Renal pelvis (tissue), 12 donors: Measurements from ENCODE around the gene TCTA. TPM values are rescaled to one million over a fixed set of nuclear protein-coding genes. Genes with fewer than 3 reads are reported as not detected.
A peak's percentile ranks its signal among the peaks of the same experiment; 100 is the strongest.
"Not testable (repeated sequence)": the region's sequence is repeated elsewhere in the genome, so short reads cannot be mapped to it uniquely, and the experiment has no call there.

Experiments used
- DNase-seq: peaks from one replicate; pipeline ENCODE4 v3.0.0-alpha.2; 2013
- long read RNA-seq, 16 experiments: transcript quantifications; one replicate each; lab custom pipeline, GENCODE V29; 2026
- polyA plus RNA-seq, 3 donors: library from polyadenylated mRNA; unstranded; fragments of 120-200 nt; gene quantifications; one replicate each; pipeline ENCODE4 v1.2.1, GENCODE V29; 2013; ENCODE audit not compliant: insufficient read length in 3 of 3

The TCTA gene
- 10 to 100 TPM; 32.5 to 40.4 (median 36.1) TPM for polyA plus RNA-seq
- long read RNA-seq, donor 1, transcript TCTA-201 (3 exons, 2,146 nt) = major isoform, 16 of 18 reads
- long read RNA-seq, donor 1, partial matches to known transcripts = 0 of 18 reads
- long read RNA-seq, donor 1, other reads (novel, unspliced or antisense) = 0 of 18 reads
- long read RNA-seq, donor 2, transcript TCTA-201 (3 exons, 2,146 nt) = major isoform, 33 of 46 reads
- long read RNA-seq, donor 2, partial matches to known transcripts = 12 of 46 reads
- long read RNA-seq, donor 2, other reads (novel, unspliced or antisense) = 0 of 46 reads
- long read RNA-seq, donor 3, transcript TCTA-201 (3 exons, 2,146 nt) = major isoform, 20 of 20 reads
- long read RNA-seq, donor 3, partial matches to known transcripts = 0 of 20 reads
- long read RNA-seq, donor 3, other reads (novel, unspliced or antisense) = 0 of 20 reads
- long read RNA-seq, donor 4, transcript TCTA-201 (3 exons, 2,146 nt) = major isoform, 25 of 27 reads
- long read RNA-seq, donor 4, partial matches to known transcripts = 0 of 27 reads
- long read RNA-seq, donor 4, other reads (novel, unspliced or antisense) = 0 of 27 reads
- long read RNA-seq, donor 5, transcript TCTA-201 (3 exons, 2,146 nt) = major isoform, 21 of 22 reads
- long read RNA-seq, donor 5, partial matches to known transcripts = 0 of 22 reads
- long read RNA-seq, donor 5, other reads (novel, unspliced or antisense) = 0 of 22 reads
- long read RNA-seq, donor 6, transcript TCTA-201 (3 exons, 2,146 nt) = major isoform, 21 of 65 reads
- long read RNA-seq, donor 6, partial matches to known transcripts = 28 of 65 reads
- long read RNA-seq, donor 6, other reads (novel, unspliced or antisense) = 15 of 65 reads
- long read RNA-seq, donor 7, transcript TCTA-201 (3 exons, 2,146 nt) = major isoform, 23 of 24 reads
- long read RNA-seq, donor 7, partial matches to known transcripts = 0 of 24 reads
- long read RNA-seq, donor 7, other reads (novel, unspliced or antisense) = 0 of 24 reads
- long read RNA-seq, donor 8, transcript TCTA-201 (3 exons, 2,146 nt) = major isoform, 7 of 16 reads
- long read RNA-seq, donor 8, partial matches to known transcripts = 8 of 16 reads
- long read RNA-seq, donor 8, other reads (novel, unspliced or antisense) = 0 of 16 reads
- long read RNA-seq, donor 9, transcript TCTA-201 (3 exons, 2,146 nt) = major isoform, 30 of 37 reads
- long read RNA-seq, donor 9, partial matches to known transcripts = 6 of 37 reads
- long read RNA-seq, donor 9, other reads (novel, unspliced or antisense) = 0 of 37 reads
- long read RNA-seq, donor 10, transcript TCTA-201 (3 exons, 2,146 nt) = major isoform, 25 of 25 reads
- long read RNA-seq, donor 10, partial matches to known transcripts = 0 of 25 reads
- long read RNA-seq, donor 10, other reads (novel, unspliced or antisense) = 0 of 25 reads
- long read RNA-seq, donor 11, transcript TCTA-201 (3 exons, 2,146 nt) = major isoform, 16 of 16 reads
- long read RNA-seq, donor 11, partial matches to known transcripts = 0 of 16 reads
- long read RNA-seq, donor 11, other reads (novel, unspliced or antisense) = 0 of 16 reads
- long read RNA-seq, donor 12, transcript TCTA-201 (3 exons, 2,146 nt) = major isoform, 36 of 37 reads
- long read RNA-seq, donor 12, partial matches to known transcripts = 0 of 37 reads
- long read RNA-seq, donor 12, other reads (novel, unspliced or antisense) = 0 of 37 reads
- long read RNA-seq, donor 13, transcript TCTA-201 (3 exons, 2,146 nt) = major isoform, 6 of 10 reads
- long read RNA-seq, donor 13, partial matches to known transcripts = 0 of 10 reads
- long read RNA-seq, donor 13, other reads (novel, unspliced or antisense) = 0 of 10 reads
- long read RNA-seq, donor 14 = 0 reads
- long read RNA-seq, donor 15, transcript TCTA-201 (3 exons, 2,146 nt) = major isoform, 23 of 38 reads
- long read RNA-seq, donor 15, partial matches to known transcripts = 14 of 38 reads
- long read RNA-seq, donor 15, other reads (novel, unspliced or antisense) = 0 of 38 reads
- long read RNA-seq, donor 16, transcript TCTA-201 (3 exons, 2,146 nt) = major isoform, 20 of 20 reads
- long read RNA-seq, donor 16, partial matches to known transcripts = 0 of 20 reads
- long read RNA-seq, donor 16, other reads (novel, unspliced or antisense) = 0 of 20 reads

GRCh38 chr3:49411968-49412631 lies at the start of gene TCTA, which contains the start of gene RHOA:
TCTA (plus strand) TSS chr3:49412423; CDS start chr3:49412427, 4 bp downstream.
RHOA (minus strand) TSS chr3:49411976; CDS start chr3:49375589, 36,387 bp downstream.
- DNase-seq = peak; percentile 100

GRCh38 chr3:49362561-49362960 lies 49.7 kb upstream of the TCTA start:
- no peak for DNase-seq

- DNase-seq = no peak
Measured at GRCh38 chr3:49370585-49371290, 41.5 kb upstream of the TCTA start.

- no peak for DNase-seq
Measured at GRCh38 chr3:49371946-49372345, 40.3 kb upstream of the TCTA start.

GRCh38 chr3:49377483-49377882 lies 34.7 kb upstream of the TCTA start:
- DNase-seq = no peak

GRCh38 chr3:49378249-49378895 lies 33.9 kb upstream of the TCTA start:
- DNase-seq = no peak

- DNase-seq = no peak
Measured at GRCh38 chr3:49383387-49383786, 28.8 kb upstream of the TCTA start.

GRCh38 chr3:49385617-49386016 lies 26.6 kb upstream of the TCTA start:
- no peak for DNase-seq

GRCh38 chr3:49386056-49386756 lies 26.0 kb upstream of the TCTA start:
- DNase-seq = no peak

- no peak for DNase-seq
Measured at GRCh38 chr3:49387721-49388120, 24.5 kb upstream of the TCTA start.

GRCh38 chr3:49388289-49388820 lies 23.9 kb upstream of the TCTA start:
- no peak for DNase-seq

GRCh38 chr3:49389297-49389696 lies 22.9 kb upstream of the TCTA start:
- DNase-seq = no peak

GRCh38 chr3:49391310-49391709 lies 20.9 kb upstream of the TCTA start:
- not testable (repeated sequence) for DNase-seq

GRCh38 chr3:49397470-49397869 lies 14.8 kb upstream of the TCTA start:
- DNase-seq = peak; percentile 31

- DNase-seq = no peak
Measured at GRCh38 chr3:49399461-49399860, 12.8 kb upstream of the TCTA start.

- no peak for DNase-seq
Measured at GRCh38 chr3:49401766-49402165, 10.5 kb upstream of the TCTA start.

GRCh38 chr3:49403891-49404290 lies 8.3 kb upstream of the TCTA start:
- no peak for DNase-seq
